ENCODE data around the gene SPEM3.

The SPEM3 gene

DNA sequence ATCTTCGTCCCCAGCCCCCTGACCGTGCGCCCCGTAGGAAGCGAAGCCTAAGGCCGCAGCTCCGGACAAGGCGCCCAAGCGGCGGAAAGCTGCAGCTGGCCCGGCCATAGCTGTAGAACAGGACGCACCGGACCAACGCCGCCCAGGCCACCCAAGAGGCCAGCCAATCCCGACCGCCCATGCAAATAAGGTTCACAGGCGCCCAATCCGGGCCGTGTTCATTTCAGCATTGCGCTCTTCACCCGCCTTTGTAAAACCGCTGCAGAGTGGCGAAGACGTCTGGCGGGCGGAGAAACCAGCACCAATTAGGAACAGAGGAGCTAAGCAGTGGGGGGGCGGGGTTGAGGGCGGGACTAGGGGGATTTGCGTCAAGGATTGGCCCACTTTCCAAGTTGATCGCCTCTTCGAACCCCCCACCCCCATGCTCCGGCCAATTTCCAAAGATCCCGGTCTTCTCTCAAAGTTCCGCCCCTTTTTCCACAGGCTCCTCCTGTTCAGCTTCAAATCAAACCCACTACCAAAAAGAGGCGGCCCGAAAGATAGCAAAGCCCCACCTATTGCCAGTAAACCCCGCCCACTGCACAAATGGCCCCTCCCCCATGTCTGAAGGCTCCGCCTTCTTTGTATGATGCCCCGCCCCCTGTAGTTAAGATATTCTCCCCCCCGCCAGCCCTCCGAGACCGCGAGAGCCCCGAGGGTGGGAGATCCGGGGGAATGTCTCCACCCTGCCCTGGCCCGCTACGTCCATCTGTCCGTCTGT, 24.5 kb upstream of the SPEM3 start, which contains the start of gene TMEM256:
Gene TMEM256 (minus strand): TSS at position 121 of the 760 bp plus-strand sequence. CDS start 13 bp downstream, at position 108.
- DNase-seq, result peak; percentile 96

DNA sequence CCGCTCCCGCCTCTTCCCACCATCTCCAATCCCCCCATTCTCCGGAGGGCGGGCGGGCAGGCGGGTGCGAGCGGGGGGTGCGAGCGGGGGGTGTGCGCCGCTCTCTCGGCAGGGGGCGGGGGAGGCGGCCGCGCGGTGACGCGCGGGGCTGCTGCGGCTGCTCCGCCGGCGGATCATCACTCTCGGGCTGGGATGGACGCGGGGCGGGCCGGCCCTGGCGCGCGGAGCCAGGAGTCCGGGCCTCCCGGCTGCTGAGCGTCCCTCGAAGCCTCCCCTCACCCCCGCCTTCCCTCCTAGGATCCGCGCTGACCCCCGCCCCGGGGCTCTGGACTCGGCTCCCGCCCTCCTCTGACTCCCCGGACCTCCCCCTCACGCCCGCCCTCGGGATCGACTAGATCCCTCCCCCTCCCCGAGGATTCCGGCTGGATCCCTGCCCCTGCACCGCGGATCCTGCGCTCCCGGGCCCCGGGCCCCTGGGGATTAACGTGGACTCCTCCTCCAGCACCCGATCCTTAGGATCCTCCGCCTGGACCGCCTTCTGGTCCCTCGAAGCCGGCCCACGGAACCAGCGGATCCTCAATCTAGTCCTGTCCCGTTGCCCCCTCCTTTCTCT, 23.8 kb upstream of the SPEM3 start:
- no peak for DNase-seq

DNA sequence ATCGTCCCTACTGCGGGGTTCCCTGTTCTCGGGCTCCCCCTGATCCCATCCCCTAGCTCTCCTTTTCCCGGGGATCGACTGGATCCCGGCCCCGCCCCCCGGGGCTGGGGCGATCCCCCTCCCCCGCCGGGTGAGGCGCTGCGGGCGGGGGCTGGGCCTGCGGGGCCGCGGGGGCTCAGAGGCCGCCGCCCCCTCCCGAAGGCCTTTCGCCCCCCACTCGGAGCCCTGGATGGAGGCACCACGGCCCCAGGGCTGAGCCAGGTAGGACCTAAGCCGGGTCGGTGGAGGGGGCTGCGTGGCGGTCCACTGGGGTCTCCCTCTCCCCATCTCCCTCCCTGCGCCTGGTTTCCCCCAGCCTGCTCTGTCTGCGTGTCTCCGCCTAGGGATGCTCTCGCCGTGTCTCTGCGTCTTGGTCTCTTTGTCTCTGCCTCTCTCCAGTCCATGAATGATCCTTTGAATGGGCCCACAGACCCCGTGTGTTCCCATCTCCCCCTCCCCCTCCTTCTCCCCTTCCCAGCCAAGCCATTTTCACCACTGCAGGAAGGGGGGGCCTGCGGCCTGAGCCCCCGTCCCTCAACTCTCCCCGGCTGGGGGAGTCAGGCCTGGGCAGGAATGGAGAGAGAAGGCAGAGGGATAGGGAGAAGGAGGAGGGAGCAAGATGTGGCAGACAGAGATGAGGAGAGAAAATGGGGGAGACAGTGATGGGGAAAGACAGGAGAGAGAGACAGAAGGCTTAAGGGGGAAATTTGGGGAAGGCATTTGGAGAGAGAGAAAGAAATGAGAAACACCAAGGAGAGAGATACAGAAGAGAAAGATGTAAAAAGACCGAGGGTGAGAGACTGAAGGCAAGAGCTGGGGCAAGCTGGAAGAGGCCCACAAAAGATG, 23.1 kb upstream of the SPEM3 start:
- DNase-seq, result no peak

DNA sequence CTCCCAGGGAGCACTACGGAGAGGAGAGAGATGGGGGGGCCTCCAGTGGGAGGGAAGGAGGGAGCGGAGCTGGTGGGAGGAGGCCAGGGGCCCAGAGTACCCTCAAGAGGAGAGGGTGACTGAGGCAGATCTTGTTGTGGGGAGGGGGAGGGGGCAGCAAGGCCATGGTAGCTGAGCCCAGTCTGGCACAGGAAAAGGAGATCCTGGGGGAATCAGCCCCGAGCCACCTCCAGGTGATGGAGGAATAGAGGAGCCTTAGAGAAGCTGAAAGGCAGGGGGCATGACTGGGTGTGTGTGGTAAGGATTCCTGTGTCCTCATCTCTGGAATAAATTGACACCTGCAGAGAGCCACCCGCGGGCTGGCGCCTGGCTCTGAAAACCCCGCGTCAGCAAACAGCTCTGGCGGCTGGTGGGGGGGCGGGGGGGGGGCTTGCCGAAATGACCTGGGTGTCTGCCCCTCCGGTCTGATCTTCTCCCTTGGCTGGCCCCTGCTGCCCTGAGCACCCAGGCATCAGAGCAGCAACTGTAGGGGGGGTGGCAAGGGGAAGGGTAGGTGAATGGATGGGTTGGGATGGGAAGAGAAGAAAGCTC, 22.3 kb upstream of the SPEM3 start:
- no peak for DNase-seq

DNA sequence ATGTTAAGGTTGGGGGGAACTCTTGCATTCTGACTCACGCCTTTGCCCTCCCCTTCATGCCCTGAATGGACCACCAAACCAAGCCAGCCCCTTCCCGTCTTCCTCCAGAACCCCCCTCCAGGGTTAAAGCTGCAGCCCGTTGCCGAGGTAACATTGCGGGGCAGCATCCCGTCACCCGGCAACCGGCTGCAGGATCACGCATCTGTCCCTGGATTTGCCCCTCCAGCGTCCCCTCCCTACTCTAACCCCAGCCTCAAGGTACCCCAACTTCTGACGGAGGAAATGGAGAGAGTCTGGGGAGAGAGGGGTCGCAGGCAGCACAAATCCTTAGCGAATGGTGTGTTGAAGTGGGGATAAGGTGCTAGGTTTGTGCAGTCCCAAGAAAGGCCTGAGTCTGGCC, 21.6 kb upstream of the SPEM3 start:
- DNase-seq, result no peak

DNA sequence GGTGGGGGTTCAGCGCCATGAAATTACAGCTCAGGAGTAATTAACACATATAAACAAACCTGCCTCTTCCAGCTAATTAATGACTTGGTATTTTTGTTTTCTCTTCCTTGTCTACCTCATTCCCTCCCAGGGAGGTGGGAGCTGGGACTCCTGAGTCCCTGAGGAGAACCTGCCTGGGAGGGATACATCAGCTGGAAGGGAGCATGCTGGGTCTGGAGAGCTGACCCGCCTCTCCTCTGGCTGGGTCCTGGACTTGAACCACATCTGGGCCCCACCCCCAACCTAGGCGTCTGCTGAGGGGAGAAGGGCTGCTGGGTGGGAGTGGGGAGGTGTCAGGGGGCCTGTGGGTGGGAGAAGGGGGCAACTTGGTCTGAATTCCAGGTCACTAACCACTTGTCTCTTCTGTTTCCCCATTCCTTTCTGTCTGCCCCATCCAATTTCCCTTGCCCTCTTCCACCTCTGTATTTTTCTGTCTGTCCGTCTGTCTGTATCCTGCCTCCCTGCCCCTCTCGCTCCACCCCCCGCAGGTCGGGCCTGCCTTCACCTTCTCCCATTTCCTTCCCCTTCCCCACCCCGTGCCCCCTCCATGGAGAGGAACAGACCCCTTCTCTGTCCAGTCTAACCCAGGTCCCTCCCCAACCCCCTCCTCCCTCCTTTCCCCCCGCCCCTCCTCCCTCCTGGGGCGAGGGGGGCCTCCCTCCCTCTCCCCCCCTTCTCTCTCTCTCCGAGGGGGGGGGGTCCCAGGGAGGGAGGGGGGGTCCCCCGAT, 21.0 kb upstream of the SPEM3 start, which contains the start of gene NLGN2:
Gene NLGN2 (plus strand): TSS at position 361 of the 767 bp plus-strand sequence. CDS start 411 bp downstream, outside the sequence.
- no peak for DNase-seq

DNA sequence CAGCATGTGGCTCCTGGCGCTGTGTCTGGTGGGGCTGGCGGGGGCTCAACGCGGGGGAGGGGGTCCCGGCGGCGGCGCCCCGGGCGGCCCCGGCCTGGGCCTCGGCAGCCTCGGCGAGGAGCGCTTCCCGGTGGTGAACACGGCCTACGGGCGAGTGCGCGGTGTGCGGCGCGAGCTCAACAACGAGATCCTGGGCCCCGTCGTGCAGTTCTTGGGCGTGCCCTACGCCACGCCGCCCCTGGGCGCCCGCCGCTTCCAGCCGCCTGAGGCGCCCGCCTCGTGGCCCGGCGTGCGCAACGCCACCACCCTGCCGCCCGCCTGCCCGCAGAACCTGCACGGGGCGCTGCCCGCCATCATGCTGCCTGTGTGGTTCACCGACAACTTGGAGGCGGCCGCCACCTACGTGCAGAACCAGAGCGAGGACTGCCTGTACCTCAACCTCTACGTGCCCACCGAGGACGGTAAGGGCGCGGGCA, 20.4 kb upstream of the SPEM3 start:
- DNase-seq, result no peak

DNA sequence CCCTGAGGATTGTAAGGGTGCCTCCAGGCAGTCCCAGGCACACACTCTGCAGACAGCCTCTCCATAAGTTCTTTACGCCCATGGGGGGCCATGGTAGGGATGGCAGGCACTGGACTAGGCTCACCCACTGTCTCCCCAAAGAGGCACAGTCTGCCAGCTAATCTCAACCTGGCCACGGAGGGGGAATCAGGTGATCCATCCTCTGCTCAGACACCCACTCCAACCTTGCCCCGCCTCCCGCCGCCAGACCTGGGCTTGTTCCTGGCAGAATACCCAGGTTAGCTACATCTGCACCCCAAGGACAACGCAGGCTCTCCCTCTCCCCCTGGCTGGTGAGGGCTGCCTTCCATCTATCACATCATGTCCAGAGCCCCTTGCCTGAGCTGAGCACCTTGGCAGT, 19.8 kb upstream of the SPEM3 start:
- DNase-seq, result no peak

DNA sequence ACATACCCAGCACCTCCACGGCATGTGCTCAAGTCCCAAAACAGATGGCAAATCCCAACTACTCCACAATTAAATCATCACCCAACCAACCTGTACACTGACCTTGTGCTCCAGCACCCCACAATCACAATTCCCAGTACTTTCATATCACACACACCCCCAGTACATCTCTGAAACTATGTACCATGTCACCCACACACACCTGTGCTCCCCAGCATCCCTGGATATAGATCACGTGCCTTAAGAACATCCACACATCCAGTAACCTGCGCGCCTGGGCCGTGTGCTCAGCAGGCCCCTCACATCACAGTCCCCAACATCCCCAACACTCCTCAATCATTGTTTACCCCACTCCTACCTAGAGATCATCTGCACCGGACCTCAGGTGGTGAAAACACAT, 18.9 kb upstream of the SPEM3 start:
- DNase-seq, result no peak

DNA sequence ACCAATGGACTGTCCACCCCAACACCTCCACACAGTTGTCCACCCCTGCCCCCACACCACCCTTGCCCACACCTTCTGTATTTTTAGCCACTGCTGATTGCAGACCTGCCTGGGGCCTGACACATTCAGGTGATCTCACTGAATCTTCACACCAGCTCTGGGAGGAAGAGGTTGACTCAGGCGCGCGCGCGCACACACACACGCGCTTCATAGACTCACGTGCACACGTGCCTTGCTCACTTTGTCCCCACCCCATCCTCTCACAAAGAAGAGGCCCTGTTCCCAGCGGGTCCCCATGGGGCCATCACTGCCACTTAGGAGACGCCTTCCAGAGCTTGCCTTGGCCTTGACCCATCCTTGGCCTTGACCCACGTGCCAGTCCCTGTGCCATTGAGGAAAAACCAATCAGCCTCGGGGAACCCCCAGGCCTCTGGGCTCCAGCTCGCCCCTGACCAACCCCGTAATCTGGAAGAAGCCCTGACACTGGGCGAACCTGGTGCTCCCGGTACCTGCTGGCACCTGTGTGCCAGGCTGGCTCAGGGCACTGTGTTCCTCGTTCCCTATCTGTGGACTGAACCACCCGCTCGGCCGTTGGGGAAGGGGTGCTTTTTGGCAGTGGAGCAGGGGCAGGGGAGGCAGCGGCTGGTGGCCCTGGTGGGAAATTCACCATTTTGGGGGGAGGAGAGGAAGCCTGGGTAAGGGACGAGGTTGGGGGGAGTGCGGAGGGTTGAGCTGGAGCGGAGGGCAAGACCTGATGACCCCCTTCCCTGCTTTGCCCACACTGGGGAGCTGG, 17.8 kb upstream of the SPEM3 start:
- no peak for DNase-seq

DNA sequence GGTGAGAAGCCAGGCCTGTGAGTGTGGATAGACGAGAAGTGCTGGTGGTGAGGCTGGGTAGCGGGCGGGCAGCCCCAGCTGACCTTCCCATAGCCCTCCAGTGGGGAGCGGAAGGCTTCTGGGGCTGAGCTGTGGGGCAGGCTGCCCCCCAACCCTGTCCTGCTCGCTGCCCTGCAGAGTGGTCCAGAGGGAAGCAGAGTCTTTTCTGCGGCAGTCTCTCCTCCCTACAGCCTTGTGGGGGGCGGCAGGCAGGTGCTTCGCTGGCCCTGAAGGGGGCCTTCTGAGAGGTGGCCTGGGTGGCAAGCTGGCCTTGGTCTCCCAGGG, 17.3 kb upstream of the SPEM3 start:
- no peak for DNase-seq

DNA sequence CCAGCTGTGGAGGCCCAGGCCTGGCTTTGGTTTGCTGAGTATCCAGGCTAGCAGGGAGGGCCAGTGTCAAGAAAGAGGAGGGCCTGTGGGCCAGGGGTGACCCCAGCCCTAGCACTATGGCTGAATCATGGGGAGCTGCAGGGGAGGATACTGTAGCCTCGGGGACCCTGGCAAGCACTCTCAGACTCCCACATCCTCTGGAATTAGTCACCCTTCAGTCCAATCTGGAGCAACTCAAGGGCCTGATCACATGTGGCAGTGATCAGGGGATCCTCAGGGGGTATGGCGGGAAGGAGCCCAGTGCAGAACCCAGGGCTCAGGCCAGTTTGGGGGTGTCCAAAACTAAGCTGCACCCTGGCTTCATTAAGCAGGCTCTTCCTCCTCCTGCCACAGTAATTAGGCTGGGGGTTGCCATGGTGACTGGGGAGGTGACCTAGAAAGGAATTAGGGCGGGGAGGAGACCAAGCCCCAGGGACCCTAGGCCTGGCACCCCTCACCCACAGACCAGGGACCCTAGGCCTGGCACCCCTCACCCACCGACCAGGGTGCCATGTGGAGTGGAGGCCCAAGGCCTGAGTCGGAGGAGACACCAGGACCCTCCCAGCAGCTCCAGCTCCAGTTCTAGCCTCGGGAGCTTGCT, 15.2 kb upstream of the SPEM3 start:
- DNase-seq, result no peak

DNA sequence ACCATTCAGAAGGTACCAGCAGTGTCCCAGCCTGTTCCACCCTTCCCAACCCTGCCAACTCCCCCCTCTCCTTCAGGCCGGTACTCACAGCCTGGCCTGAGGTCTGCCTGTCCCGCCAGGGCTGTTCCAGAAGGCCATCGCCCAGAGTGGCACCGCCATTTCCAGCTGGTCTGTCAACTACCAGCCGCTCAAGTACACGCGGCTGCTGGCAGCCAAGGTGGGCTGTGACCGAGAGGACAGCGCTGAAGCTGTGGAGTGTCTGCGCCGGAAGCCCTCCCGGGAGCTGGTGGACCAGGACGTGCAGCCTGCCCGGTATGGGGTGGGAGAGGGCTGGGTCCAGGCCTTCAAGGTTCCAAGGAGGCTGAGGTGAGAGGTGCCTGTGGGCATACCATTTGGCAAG, 13.8 kb upstream of the SPEM3 start:
- no peak for DNase-seq

DNA sequence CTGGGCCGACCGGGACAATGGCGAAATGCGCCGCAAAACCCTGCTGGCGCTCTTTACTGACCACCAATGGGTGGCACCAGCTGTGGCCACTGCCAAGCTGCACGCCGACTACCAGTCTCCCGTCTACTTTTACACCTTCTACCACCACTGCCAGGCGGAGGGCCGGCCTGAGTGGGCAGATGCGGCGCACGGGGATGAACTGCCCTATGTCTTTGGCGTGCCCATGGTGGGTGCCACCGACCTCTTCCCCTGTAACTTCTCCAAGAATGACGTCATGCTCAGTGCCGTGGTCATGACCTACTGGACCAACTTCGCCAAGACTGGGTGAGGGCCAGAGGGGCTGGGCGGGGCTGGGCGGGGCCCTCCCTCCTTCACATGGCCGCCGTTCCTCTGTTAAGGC, 12.9 kb upstream of the SPEM3 start:
- DNase-seq, result no peak

DNA sequence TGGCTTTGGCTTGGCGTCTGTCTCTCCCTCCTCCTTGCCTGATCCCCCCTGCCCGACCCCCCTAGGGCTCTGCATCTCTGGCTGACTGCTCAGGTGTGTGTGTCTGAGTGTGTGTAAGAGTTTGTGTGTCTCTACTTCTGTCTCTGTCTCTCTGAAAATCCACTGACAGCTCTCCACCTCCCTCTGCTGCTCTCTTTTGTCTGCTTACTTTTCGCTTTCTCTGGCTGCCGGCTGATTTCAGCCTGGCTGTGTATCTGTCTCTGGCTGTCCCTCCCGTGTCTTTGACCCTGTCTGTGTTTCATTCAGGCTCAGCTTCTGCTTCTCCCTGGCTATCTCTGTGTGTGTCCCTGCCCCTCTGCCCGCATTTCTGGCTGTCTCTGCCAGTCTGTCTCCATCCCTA, 12.3 kb upstream of the SPEM3 start:
- DNase-seq, result no peak

DNA sequence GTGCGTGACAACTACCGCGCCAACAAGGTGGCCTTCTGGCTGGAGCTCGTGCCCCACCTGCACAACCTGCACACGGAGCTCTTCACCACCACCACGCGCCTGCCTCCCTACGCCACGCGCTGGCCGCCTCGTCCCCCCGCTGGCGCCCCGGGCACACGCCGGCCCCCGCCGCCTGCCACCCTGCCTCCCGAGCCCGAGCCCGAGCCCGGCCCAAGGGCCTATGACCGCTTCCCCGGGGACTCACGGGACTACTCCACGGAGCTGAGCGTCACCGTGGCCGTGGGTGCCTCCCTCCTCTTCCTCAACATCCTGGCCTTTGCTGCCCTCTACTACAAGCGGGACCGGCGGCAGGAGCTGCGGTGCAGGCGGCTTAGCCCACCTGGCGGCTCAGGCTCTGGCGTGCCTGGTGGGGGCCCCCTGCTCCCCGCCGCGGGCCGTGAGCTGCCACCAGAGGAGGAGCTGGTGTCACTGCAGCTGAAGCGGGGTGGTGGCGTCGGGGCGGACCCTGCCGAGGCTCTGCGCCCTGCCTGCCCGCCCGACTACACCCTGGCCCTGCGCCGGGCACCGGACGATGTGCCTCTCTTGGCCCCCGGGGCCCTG, 11.5 kb upstream of the SPEM3 start:
- no peak for DNase-seq

DNA sequence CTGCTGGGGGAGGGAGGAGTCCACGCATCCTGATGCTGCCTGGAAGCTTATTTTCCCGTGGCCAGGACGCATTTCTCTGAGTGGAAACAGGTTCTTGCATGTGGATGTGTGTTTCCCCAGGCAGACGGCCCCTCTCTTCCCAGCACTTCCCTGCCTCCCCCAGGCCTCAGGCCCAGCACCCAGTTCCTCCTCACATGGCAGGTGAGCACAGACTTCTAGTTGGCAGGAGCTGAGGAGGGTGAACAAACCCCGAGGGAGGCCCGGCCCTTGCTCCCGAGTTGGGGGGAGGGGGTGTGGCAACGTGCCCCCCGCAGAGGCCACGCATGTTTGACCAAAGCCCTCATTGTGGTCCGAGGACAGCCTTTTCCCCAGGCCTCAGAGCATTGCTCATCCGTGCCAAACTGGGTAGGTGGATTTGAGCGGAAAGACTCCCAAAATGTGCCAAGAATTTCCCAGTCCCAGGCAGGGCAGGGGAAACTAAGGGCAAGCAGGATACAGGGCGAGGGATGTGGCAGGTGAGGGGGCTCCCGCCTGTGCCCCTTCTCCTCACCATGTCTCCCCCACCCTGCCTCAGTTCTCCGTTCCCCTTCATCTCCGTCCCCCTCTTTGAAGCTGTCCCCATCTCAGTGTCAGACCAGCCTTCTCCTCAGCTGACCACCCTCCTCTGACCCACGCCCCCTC, 10.0 kb upstream of the SPEM3 start:
- no peak for DNase-seq

DNA sequence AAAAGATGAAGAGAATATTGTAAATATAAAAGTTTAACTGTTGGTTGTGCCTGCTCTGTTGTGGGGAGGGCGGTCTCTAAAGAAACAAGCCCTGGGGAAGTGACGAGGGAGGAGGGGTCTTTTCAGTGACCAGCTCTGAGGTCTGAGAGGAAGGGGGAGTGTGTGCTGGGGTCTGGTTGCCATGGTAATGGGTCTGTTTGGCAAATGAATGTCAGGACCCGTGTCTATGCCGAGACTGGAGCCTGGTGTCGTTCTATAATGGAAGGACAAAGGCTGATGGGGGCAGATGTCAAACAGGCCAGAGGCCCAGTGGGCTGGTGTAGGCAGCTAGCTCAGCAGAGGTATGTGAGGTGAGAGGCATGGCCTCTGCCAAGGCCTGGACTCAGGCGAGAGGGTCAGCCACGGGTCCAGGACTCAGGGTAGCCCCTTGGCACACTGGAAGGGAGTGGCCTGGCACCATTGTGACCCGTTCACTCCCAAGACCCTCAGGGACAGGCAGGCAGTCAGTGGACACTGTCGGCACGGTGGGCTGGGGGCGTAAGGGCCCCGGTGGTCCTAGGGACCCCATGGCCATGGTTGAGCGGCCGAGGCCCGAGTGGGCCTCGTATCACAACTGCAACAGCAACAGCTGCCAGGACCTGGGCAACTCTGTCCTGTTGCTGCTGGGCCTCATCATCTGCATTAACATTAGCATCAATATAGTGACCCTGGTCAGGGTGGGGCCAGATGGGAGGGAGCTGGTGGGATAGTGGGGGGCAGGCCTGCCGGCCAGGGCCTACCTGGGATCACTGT, 8.6 kb upstream of the SPEM3 start, which contains the start of gene SPEM1:
Gene SPEM1 (plus strand): TSS at position 506 of the 792 bp plus-strand sequence. CDS start 61 bp downstream, at position 567.
- DNase-seq, result no peak

DNA sequence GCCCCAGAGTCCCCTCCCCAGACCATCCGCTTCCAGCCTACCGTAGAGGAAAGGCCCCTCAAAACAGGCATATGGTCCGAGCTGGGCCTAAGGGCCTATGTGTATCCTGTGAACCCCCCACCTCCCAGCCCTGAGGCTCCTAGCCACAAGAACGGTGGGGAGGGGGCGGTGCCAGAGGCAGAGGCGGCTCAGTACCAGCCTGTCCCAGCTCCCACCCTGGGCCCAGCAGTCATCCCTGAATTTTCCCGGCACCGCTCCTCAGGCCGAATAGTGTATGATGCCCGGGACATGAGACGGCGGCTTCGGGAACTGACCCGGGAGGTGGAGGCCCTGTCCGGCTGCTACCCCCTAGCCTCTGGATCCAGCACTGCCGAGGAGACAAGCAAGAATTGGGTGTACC, 7.5 kb upstream of the SPEM3 start:
- no peak for DNase-seq
